Mesendoderm (in vitro differentiated cells): Measurements from ENCODE around the gene TP73. TPM values are rescaled to one million over a fixed set of nuclear protein-coding genes. Genes with fewer than 3 reads are reported as not detected.
A peak's percentile ranks its signal among the peaks of the same experiment; 100 is the strongest.

Experiments
- DNase-seq: peaks from one replicate; pipeline ENCODE4 v3.0.0; 2013
- H2AK5ac ChIP-seq: 2 replicates; pipeline ENCODE4 v1.6.1; 2013; ENCODE audit warnings: low read length, inconsistent platforms
- H2BK120ac ChIP-seq: 2 replicates; pipeline ENCODE4 v1.6.1; 2013; ENCODE audit warnings: low read depth, mild to moderate bottlenecking, low read length, moderate library complexity, mixed read lengths
- H2BK15ac ChIP-seq: replicated peaks from 2 replicates; pipeline ENCODE4 v1.6.1; 2013; ENCODE audit warnings: low read depth, mild to moderate bottlenecking, moderate library complexity
- H2BK5ac ChIP-seq: 2 replicates; pipeline ENCODE4 v1.6.1; 2013; ENCODE audit warnings: low read length, inconsistent platforms
- H3K18ac ChIP-seq: 2 replicates; pipeline ENCODE4 v1.6.1; 2013; ENCODE audit warnings: mild to moderate bottlenecking, low read length, mixed read lengths
- H3K23ac ChIP-seq: one replicate; pipeline ENCODE4 v1.6.1; 2013; ENCODE audit warnings: low read length
- H3K27ac ChIP-seq: 2 replicates; pipeline ENCODE4 v1.5.1; 2013; ENCODE audit warnings: low read depth, mild to moderate bottlenecking, inconsistent platforms, low read length, moderate library complexity
- H3K27me3 ChIP-seq: 2 replicates; pipeline ENCODE4 v1.6.1; 2013; ENCODE audit warnings: low read length, control low read depth, mild to moderate bottlenecking, inconsistent platforms; ENCODE audit not compliant: insufficient read depth, poor library complexity
- H3K36me3 ChIP-seq: 2 replicates; pipeline ENCODE4 v1.6.1; 2013; ENCODE audit warnings: low read length, inconsistent platforms; ENCODE audit not compliant: control insufficient read depth, insufficient read depth
- H3K4ac ChIP-seq: one replicate; pipeline ENCODE4 v1.6.1; 2013; ENCODE audit warnings: low read depth, mild to moderate bottlenecking, low read length, moderate library complexity
- H3K4me1 ChIP-seq: 2 replicates; pipeline ENCODE4 v1.6.1; 2013; ENCODE audit warnings: low read depth, low read length, inconsistent platforms; ENCODE audit not compliant: control insufficient read depth
- H3K4me2 ChIP-seq: 2 replicates; pipeline ENCODE4 v1.6.1; 2013; ENCODE audit warnings: low read length
- H3K4me3 ChIP-seq: 2 replicates; pipeline ENCODE4 v1.5.1; 2013; ENCODE audit warnings: mild to moderate bottlenecking, low read length
- H3K56ac ChIP-seq: one replicate; pipeline ENCODE4 v1.6.1; 2013; ENCODE audit warnings: low read length
- H3K79me1 ChIP-seq: 2 replicates; pipeline ENCODE4 v1.6.1; 2013; ENCODE audit warnings: low read length, inconsistent platforms
- H3K79me2 ChIP-seq: 2 replicates; pipeline ENCODE4 v1.6.1; 2013; ENCODE audit warnings: mild to moderate bottlenecking, low read length; ENCODE audit not compliant: control insufficient read depth, insufficient read depth
- H3K9ac ChIP-seq: 2 replicates; pipeline ENCODE4 v1.6.1; 2013; ENCODE audit warnings: low read length, inconsistent platforms
- H4K5ac ChIP-seq: one replicate; pipeline ENCODE4 v1.6.1; 2013; ENCODE audit warnings: low read length
- H4K8ac ChIP-seq: one replicate; pipeline ENCODE4 v1.6.1; 2013; ENCODE audit warnings: low read depth, mild to moderate bottlenecking, control low read depth, low read length, moderate library complexity
- WGBS: extraction: QIAGEN DNeasy Blood & Tissue Kit; methylation state at CpG from one replicate; pipeline ENCODE4 v1.1.7; 2013; ENCODE audit warnings: low lambda C conversion rate, missing lambda C conversion rate; ENCODE audit not compliant: insufficient coverage; ENCODE audit errors: extremely low coverage; 5-methylcytosine and 5-hydroxymethylcytosine counted together
- polyA plus RNA-seq, 2 experiments: library from polyadenylated mRNA; stranded (reverse); fragments of 200-250 nt; gene quantifications; one replicate each; pipeline ENCODE4 v1.2.3, GENCODE V29; 2013

Gene TP73
- polyA plus RNA-seq (2013, experiment 1 of 2): 0.73 TPM
- 0.73 TPM for polyA plus RNA-seq (2013, experiment 2 of 2)

GRCh38 chr1:3651930-3652547, at the start of gene TP73:
TP73 (plus strand) TSS chr1:3652516; CDS start chr1:3682366, 29,850 bp downstream.
- peak; percentile 11 for DNase-seq
- peaks cover 48% of the 10 kb centered on the region for H3K27me3 ChIP-seq
- H3K79me2 ChIP-seq: no peaks in the 10 kb centered on the region
- peaks cover 4% of the 10 kb centered on the region for H3K79me1 ChIP-seq
- no peaks in the 10 kb centered on the region for H3K4me1 ChIP-seq
- H3K4me2 ChIP-seq: peak within 1 kb of the TSS; percentile 66
- peak within 1 kb of the TSS; percentile 32 for H3K9ac ChIP-seq
- WGBS: no CpG with 5 or more reads among the region's 80 CpGs
- H2BK5ac ChIP-seq: no peak within 1 kb of the TSS
- H3K27ac ChIP-seq: no peak within 1 kb of the TSS
- no peak within 1 kb of the TSS for H2AK5ac ChIP-seq
- no peak within 1 kb of the TSS for H3K4me3 ChIP-seq
- no peaks in the 10 kb centered on the region for H3K36me3 ChIP-seq
- peak within 1 kb of the TSS; percentile 60 for H3K56ac ChIP-seq
- no peak within 1 kb of the TSS for H2BK120ac ChIP-seq
- no peak within 1 kb of the TSS for H4K8ac ChIP-seq
- no peak within 1 kb of the TSS for H3K18ac ChIP-seq
- peak within 1 kb of the TSS; percentile 45 for H3K23ac ChIP-seq
- no peak within 1 kb of the TSS for H2BK15ac ChIP-seq
- H4K5ac ChIP-seq: no peak within 1 kb of the TSS
- H3K4ac ChIP-seq: no peak within 1 kb of the TSS

- Histone ChIP-seq H2BK120ac (no peak overlapping the region), H3K27me3 (no peaks in the 10 kb centered on the region), H2BK15ac (no peak overlapping the region), H3K79me2 (no peaks in the 10 kb centered on the region), H3K4me1 (no peaks in the 10 kb centered on the region), H4K8ac (no peak overlapping the region), H3K4ac (no peak overlapping the region), H3K36me3 (no peaks in the 10 kb centered on the region), H2BK5ac (no peak overlapping the region), H3K9ac (no peak overlapping the region), H2AK5ac (no peak overlapping the region), H3K18ac (no peak overlapping the region), H3K79me1 (peaks cover 2% of the 10 kb centered on the region), H3K56ac (no peak overlapping the region), H3K4me2 (no peak overlapping the region), H3K27ac (no peak overlapping the region), H3K23ac (no peak overlapping the region), H4K5ac (no peak overlapping the region), H3K4me3 (no peak overlapping the region)
- DNase-seq: no peak
- WGBS: no CpG with 5 or more reads among the region's 11 CpGs
Measured at GRCh38 chr1:3603156-3603555, 49.2 kb upstream of the TP73 start.

GRCh38 chr1:3603571-3604467, 48.5 kb upstream of the TP73 start:
- Histone ChIP-seq H2BK120ac (no peak overlapping the region), H2AK5ac (no peak overlapping the region), H3K56ac (no peak overlapping the region), H3K4me3 (no peak overlapping the region), H3K79me2 (no peaks in the 10 kb centered on the region), H4K8ac (no peak overlapping the region), H3K4me2 (no peak overlapping the region), H3K4me1 (no peaks in the 10 kb centered on the region), H3K4ac (no peak overlapping the region), H3K36me3 (no peaks in the 10 kb centered on the region), H3K18ac (no peak overlapping the region), H3K79me1 (peaks cover 2% of the 10 kb centered on the region), H3K27ac (no peak overlapping the region), H3K27me3 (no peaks in the 10 kb centered on the region), H3K23ac (no peak overlapping the region), H3K9ac (no peak overlapping the region), H2BK15ac (no peak overlapping the region), H2BK5ac (no peak overlapping the region), H4K5ac (no peak overlapping the region)
- no CpG with 5 or more reads among the region's 29 CpGs for WGBS
- DNase-seq: no peak

GRCh38 chr1:3604468-3604974, 47.8 kb upstream of the TP73 start:
- Histone ChIP-seq H3K36me3 (no peaks in the 10 kb centered on the region), H3K27ac (no peak overlapping the region), H4K5ac (no peak overlapping the region), H3K27me3 (no peaks in the 10 kb centered on the region), H3K56ac (no peak overlapping the region), H3K4me2 (no peak overlapping the region), H2BK15ac (no peak overlapping the region), H3K18ac (no peak overlapping the region), H2AK5ac (no peak overlapping the region), H3K4me3 (no peak overlapping the region), H3K79me2 (no peaks in the 10 kb centered on the region), H3K4ac (no peak overlapping the region), H2BK120ac (no peak overlapping the region), H3K79me1 (peaks cover 2% of the 10 kb centered on the region), H3K9ac (no peak overlapping the region), H3K4me1 (no peaks in the 10 kb centered on the region), H2BK5ac (no peak overlapping the region), H3K23ac (no peak overlapping the region), H4K8ac (no peak overlapping the region)
- no CpG with 5 or more reads among the region's 8 CpGs for WGBS
- DNase-seq: peak; percentile 69

- no peak overlapping the region for H3K4me3 ChIP-seq
- H3K9ac ChIP-seq: no peak overlapping the region
- no peaks in the 10 kb centered on the region for H3K79me2 ChIP-seq
- H4K8ac ChIP-seq: no peak overlapping the region
- no peak overlapping the region for H2BK120ac ChIP-seq
- H3K79me1 ChIP-seq: peaks cover 2% of the 10 kb centered on the region
- DNase-seq: no peak
- H2AK5ac ChIP-seq: no peak overlapping the region
- no peak overlapping the region for H4K5ac ChIP-seq
- no peak overlapping the region for H3K23ac ChIP-seq
- no peaks in the 10 kb centered on the region for H3K4me1 ChIP-seq
- WGBS: 79% methylated on average over 3 of the region's 7 CpGs
- H3K27me3 ChIP-seq: no peaks in the 10 kb centered on the region
- no peak overlapping the region for H2BK15ac ChIP-seq
- H3K4ac ChIP-seq: no peak overlapping the region
- H3K56ac ChIP-seq: no peak overlapping the region
- no peaks in the 10 kb centered on the region for H3K36me3 ChIP-seq
- H3K4me2 ChIP-seq: no peak overlapping the region
- H2BK5ac ChIP-seq: no peak overlapping the region
- H3K18ac ChIP-seq: no peak overlapping the region
- H3K27ac ChIP-seq: no peak overlapping the region
Measured at GRCh38 chr1:3604997-3605823, 47.1 kb upstream of the TP73 start.
